ENCODE data around the gene HAUS5. TPM values are rescaled to one million over a fixed set of nuclear protein-coding genes. Genes with fewer than 3 reads are reported as not detected.
"Not testable (repeated sequence)": the region's sequence is repeated elsewhere in the genome, so short reads cannot be mapped to it uniquely, and the experiment has no call there.

HAUS5 gene
- total RNA-seq, 6 experiments from 2014 or later, result 3.7 to 6.1 (median 4.4) TPM

GRCh38 chr19:35644987-35645679 lies 32.6 kb downstream of the HAUS5 start:
- TF ChIP-seq CTCF (IDR thresholded peaks at IDR 0.05), result no peak
- peak; percentile 3 for TF ChIP-seq POLR2A (IDR thresholded peaks at IDR 0.05)
- Histone ChIP-seq H3K27me3 (no peaks in the 10 kb centered on the region), H3K4me3 (peak overlapping the region; percentile 59 to 73 (median 61)), H3K27ac (peak overlapping the region; percentile 71 to 74 (median 74)), H3K4me1 (peaks cover 0 to 8% (median 0%) of the 10 kb centered on the region in 4 donors), H3K9me3 (no peaks in the 10 kb centered on the region), H3K36me3 (no peaks in the 10 kb centered on the region)
- intact Hi-C loops (cut with DNase I), result no loop called here
- DNase-seq (peak; percentile 83 to 89 (median 85)), ATAC-seq (peak; percentile 14 to 54 (median 42))
- 7% methylated on average over 17 of the region's 20 CpGs for WGBS (ENCODE audit: insufficient coverage, low coverage, low lambda C conversion rate, missing lambda C conversion rate)

- TF ChIP-seq POLR2A (IDR thresholded peaks at IDR 0.05), result no peak
- TF ChIP-seq CTCF (IDR thresholded peaks at IDR 0.05), result no peak
- Histone ChIP-seq H3K4me3 (no peak overlapping the region), H3K36me3 (peaks cover 0 to 2% (median 0%) of the 10 kb centered on the region in 4 donors), H3K4me1 (peaks cover 0 to 8% (median 0%) of the 10 kb centered on the region in 4 donors), H3K27me3 (no peaks in the 10 kb centered on the region), H3K9me3 (no peaks in the 10 kb centered on the region), H3K27ac (peak overlapping the region in 1 of 3 donors; percentile 74)
- DNase-seq (no peak), ATAC-seq (no peak)
- intact Hi-C loops (cut with DNase I), result no loop called here
- 66% methylated on average over 7 of the region's 7 CpGs for WGBS (ENCODE audit: insufficient coverage, low coverage, low lambda C conversion rate, missing lambda C conversion rate)
Measured at GRCh38 chr19:35645680-35646511, 33.4 kb downstream of the HAUS5 start.

GRCh38 chr19:35648017-35648961 lies 35.8 kb downstream of the HAUS5 start, which contains the start of gene COX6B1:
TSS of gene COX6B1 (plus strand) at chr19:35648323. CDS start at chr19:35651244, 2,921 bp downstream.
- TF ChIP-seq CTCF (IDR thresholded peaks at IDR 0.05) (no peak), POLR2A (IDR thresholded peaks at IDR 0.05) (peak; percentile 82)
- under 1% methylated on average over 39 of the region's 46 CpGs for WGBS (ENCODE audit: insufficient coverage, low coverage, low lambda C conversion rate, missing lambda C conversion rate)
- peak within 1 kb of the TSS; percentile 41 to 76 (median 65) for H3K27ac ChIP-seq
- H3K4me1 ChIP-seq, result peaks cover 0 to 8% (median 0%) of the 10 kb centered on the region in 4 donors
- H3K27me3 ChIP-seq, result no peaks in the 10 kb centered on the region
- H3K4me3 ChIP-seq, result peak within 1 kb of the TSS; percentile 72 to 89 (median 74)
- DNase-seq (peak; percentile 91 to 96 (median 94)), ATAC-seq (peak; percentile 69 to 79 (median 77))
- intact Hi-C loops (cut with DNase I), result no loop called here
- H3K36me3 ChIP-seq, result peaks cover 0 to 24% (median 0%) of the 10 kb centered on the region in 4 donors
- no peaks in the 10 kb centered on the region for H3K9me3 ChIP-seq

- peaks cover 0 to 8% (median 0%) of the 10 kb centered on the region in 4 donors for H3K4me1 ChIP-seq
- no peak overlapping the region for H3K27ac ChIP-seq
- H3K27me3 ChIP-seq, result no peaks in the 10 kb centered on the region
- ATAC-seq (no peak), DNase-seq (no peak)
- WGBS (ENCODE audit: insufficient coverage, low coverage, low lambda C conversion rate, missing lambda C conversion rate), result 76% methylated on average over 8 of the region's 9 CpGs
- H3K9me3 ChIP-seq, result no peaks in the 10 kb centered on the region
- TF ChIP-seq CTCF (IDR thresholded peaks at IDR 0.05) (no peak), POLR2A (IDR thresholded peaks at IDR 0.05) (no peak)
- peaks cover 0 to 43% (median 7%) of the 10 kb centered on the region in 4 donors for H3K36me3 ChIP-seq
- intact Hi-C loops (cut with DNase I), result no loop called here
- H3K4me3 ChIP-seq, result no peak overlapping the region
Measured at GRCh38 chr19:35650581-35650980, 38.0 kb downstream of the HAUS5 start.

- H3K27me3 ChIP-seq; H3K27ac ChIP-seq; H3K4me1 ChIP-seq; H3K9me3 ChIP-seq; H3K4me3 ChIP-seq; intact Hi-C loops (cut with DNase I); DNase-seq: not testable (repeated sequence)
- peak in 1 of 4 donors; percentile 33 for ATAC-seq
- 93% methylated on average over 5 of the region's 6 CpGs for WGBS (ENCODE audit: insufficient coverage, low coverage, low lambda C conversion rate, missing lambda C conversion rate)
- peaks cover 10 to 82% (median 25%) of the 10 kb centered on the region in 4 donors for H3K36me3 ChIP-seq
Measured at GRCh38 chr19:35654828-35655227, 42.3 kb downstream of the HAUS5 start.

Data from right lobe of liver (tissue), 6 donors.